Activated T-cell treated with anti-CD3 and anti-CD28 coated beads, Interleukin-2, amount 50 U/mL, for 72 hours (primary cell): ENCODE measurements around the gene UBTD2. TPM values are rescaled to one million over a fixed set of nuclear protein-coding genes. Genes with fewer than 3 reads are reported as not detected.
A peak's percentile ranks its signal among the peaks of the same experiment; 100 is the strongest.

Source experiments
- ATAC-seq, 2 donors: fragments of 150-1000 bp; cut with Tn5 transposase; replicated peaks in 1 of 2; 2 replicates each; pipeline ENCODE4 v1.10.0; 2021; ENCODE audit warnings: moderate library complexity in 2 of 2, mild to moderate bottlenecking in 1 of 2
- DNase-seq, 2 donors: peaks; one replicate each; pipeline ENCODE4 v3.0.0; 2021 to 2022; ENCODE audit warnings: mixed read lengths in 1 of 2
- H3K27ac Mint-ChIP-seq: one replicate; pipeline ENCODE4 v1.8.0; 2022; ENCODE audit warnings: mild to moderate bottlenecking, moderate library complexity, mixed read lengths
- H3K27me3 Mint-ChIP-seq: one replicate; pipeline ENCODE4 v1.8.0; 2022; ENCODE audit warnings: low read depth, mixed read lengths
- H3K36me3 Mint-ChIP-seq, 2 donors: one replicate each; pipeline ENCODE4 v1.8.0; 2022; ENCODE audit warnings: mixed read lengths in 2 of 2, mild to moderate bottlenecking in 1 of 2; ENCODE audit not compliant: insufficient read depth in 2 of 2
- H3K4me1 Mint-ChIP-seq: one replicate; pipeline ENCODE4 v1.8.0; 2022; ENCODE audit warnings: low read depth, mixed read lengths
- H3K4me3 Mint-ChIP-seq, 2 donors: one replicate each; pipeline ENCODE4 v1.8.0; 2022; ENCODE audit warnings: mild to moderate bottlenecking in 2 of 2, mixed read lengths in 2 of 2, moderate library complexity in 2 of 2
- H3K9me3 Mint-ChIP-seq, 2 donors: one replicate each; pipeline ENCODE4 v1.8.0; 2022; ENCODE audit warnings: mixed read lengths in 2 of 2
- total RNA-seq, 2 donors: library from RNA; stranded (reverse); gene quantifications; one replicate each; pipeline ENCODE4 v1.2.3, GENCODE V29; 2022

UBTD2 gene
- total RNA-seq, 2 donors from 2014 or later, result 6.5 to 7.2 TPM

- Mint-ChIP-seq H3K27ac (no peak overlapping the region), H3K9me3 (peaks cover 8 to 13% of the 10 kb centered on the region in 2 donors), H3K4me3 (no peak overlapping the region), H3K36me3 (peaks cover 17 to 44% of the 10 kb centered on the region in 2 donors), H3K4me1 (no peaks in the 10 kb centered on the region), H3K27me3 (no peaks in the 10 kb centered on the region)
- no peak for ATAC-seq
- no peak for DNase-seq
Measured at GRCh38 chr5:172255444-172255843, 28.1 kb downstream of the UBTD2 start.

DNA sequence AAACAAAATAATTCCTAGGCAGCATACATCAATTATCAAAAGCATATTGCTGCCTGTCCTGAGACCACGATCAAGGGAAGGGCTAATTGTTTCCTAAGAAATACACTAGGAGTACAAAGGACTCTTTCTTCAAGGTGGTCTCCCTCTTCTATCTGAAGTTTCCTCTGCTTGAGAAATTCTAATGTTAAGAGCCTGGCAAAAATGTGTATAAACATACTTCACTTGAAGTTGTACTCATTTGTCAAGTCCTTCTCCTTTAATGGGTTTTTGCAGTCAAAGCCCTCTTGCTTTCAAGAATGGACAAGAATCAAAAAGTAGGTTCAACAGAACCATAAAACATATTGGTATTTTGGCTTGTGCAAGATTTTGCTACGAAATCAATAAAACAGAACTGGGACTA, 31.1 kb downstream of the UBTD2 start:
- H3K27ac Mint-ChIP-seq, result no peak overlapping the region
- no peaks in the 10 kb centered on the region for H3K4me1 Mint-ChIP-seq
- peaks cover 6 to 8% of the 10 kb centered on the region in 2 donors for H3K9me3 Mint-ChIP-seq
- ATAC-seq, result no peak
- no peaks in the 10 kb centered on the region for H3K27me3 Mint-ChIP-seq
- H3K4me3 Mint-ChIP-seq, result no peak overlapping the region
- peaks cover 15 to 40% of the 10 kb centered on the region in 2 donors for H3K36me3 Mint-ChIP-seq
- no peak for DNase-seq

GRCh38 chr5:172251419-172251818, 32.1 kb downstream of the UBTD2 start:
- Mint-ChIP-seq H3K4me1 (no peaks in the 10 kb centered on the region), H3K27me3 (no peaks in the 10 kb centered on the region), H3K4me3 (no peak overlapping the region), H3K9me3 (peaks cover 3 to 6% of the 10 kb centered on the region in 2 donors), H3K36me3 (peaks cover 10 to 34% of the 10 kb centered on the region in 2 donors), H3K27ac (no peak overlapping the region)
- no peak for ATAC-seq
- DNase-seq, result no peak

DNA sequence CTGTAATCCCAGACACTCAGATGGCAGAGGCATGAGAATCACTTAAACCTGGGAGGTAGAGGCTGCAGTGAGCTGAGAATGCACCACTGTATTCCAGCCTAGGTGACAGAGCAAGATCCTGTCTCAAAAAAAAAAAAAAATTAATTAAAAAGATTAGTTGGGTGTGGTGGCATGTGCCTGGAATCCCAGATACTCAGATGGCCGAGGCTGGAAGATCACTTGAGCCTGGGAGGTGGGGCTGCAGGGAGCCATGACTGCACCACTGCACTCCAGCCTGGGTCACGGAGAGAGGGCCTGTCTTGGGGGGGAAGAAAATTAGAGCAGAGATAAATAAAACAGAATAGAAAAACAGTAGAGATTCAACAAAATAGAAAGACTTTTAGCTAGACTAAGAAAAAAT, 34.9 kb downstream of the UBTD2 start:
- no peaks in the 10 kb centered on the region for H3K4me1 Mint-ChIP-seq
- H3K4me3 Mint-ChIP-seq, result no peak overlapping the region
- ATAC-seq, result no peak
- no peaks in the 10 kb centered on the region for H3K27me3 Mint-ChIP-seq
- no peak for DNase-seq
- peaks cover 7 to 29% of the 10 kb centered on the region in 2 donors for H3K36me3 Mint-ChIP-seq
- H3K27ac Mint-ChIP-seq, result no peak overlapping the region
- H3K9me3 Mint-ChIP-seq, result peaks cover 3 to 6% of the 10 kb centered on the region in 2 donors

DNA sequence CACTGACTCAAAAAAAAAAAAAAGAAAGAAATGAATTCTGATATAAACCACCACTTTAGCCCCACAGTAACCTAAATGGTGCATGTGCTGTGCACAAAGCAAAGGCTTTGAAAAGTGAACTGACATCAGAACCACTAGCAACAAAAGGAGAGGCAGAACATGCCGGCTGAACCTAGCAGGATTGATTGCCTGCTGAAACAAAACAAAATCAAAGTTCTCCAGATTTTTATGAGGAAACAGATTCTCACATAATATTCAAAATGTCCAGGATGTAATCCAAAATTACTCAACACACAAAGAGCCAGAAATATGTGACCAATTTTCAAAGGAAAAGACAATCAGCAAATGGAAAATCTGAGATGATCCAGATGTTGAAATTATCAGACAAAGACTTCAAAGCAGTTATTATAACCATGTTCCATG, 37.9 kb downstream of the UBTD2 start:
- no peak for ATAC-seq
- no peak overlapping the region for H3K27ac Mint-ChIP-seq

DNA sequence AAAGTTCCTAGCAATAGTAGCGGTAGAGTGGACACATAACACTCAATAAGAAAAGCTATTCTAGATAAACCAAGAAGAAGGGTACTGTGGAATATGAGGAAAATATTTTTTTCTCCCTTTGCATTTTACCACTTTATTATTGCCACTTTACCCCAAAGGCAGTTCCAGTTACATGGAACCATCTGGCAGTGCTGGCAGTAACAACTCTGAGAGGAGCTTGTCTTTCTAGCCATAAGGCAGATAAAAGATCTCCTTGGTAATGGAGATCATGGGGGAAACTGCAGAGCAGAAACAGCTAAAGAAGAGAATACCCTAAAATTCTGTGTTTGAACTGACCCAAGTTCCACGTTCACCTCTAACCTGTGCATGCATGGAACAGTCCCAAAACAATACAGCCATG, 38.5 kb downstream of the UBTD2 start:
- ATAC-seq (no peak), DNase-seq (no peak)
- Mint-ChIP-seq H3K4me3 (no peak overlapping the region), H3K36me3 (peaks cover 6 to 12% of the 10 kb centered on the region in 2 donors), H3K4me1 (peaks cover 6% of the 10 kb centered on the region), H3K27ac (no peak overlapping the region), H3K9me3 (peaks cover 0 to 2% of the 10 kb centered on the region in 2 donors), H3K27me3 (no peaks in the 10 kb centered on the region)

More for the DNA sequence above, 37.9 kb downstream of the UBTD2 start:
- H3K27me3 Mint-ChIP-seq, result no peaks in the 10 kb centered on the region
- H3K4me3 Mint-ChIP-seq, result no peak overlapping the region
- H3K36me3 Mint-ChIP-seq, result peaks cover 6 to 18% of the 10 kb centered on the region in 2 donors
- peaks cover 6% of the 10 kb centered on the region for H3K4me1 Mint-ChIP-seq
- DNase-seq, result no peak
- H3K9me3 Mint-ChIP-seq, result peaks cover 0 to 2% of the 10 kb centered on the region in 2 donors

DNA sequence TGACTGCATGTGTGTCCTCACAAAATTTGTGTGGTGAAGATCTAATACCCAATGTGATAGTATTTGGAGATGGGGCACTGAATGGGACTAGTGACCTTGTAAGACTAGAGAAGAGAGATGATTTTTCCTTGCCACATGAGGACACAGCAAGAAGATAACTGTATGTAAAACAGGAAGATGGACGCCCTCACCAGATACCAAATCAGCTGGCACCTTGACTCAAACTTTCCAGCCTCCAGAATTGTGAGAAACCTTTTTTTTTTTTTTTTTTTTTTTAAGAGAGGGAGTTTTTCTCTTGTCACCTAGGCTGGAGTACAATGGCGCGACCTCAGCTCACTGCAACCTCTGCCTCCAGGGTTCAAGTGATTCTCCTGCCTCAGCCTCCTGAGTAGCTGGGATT, 40.3 kb downstream of the UBTD2 start:
- Mint-ChIP-seq H3K9me3 (no peaks in the 10 kb centered on the region), H3K27ac (no peak overlapping the region), H3K36me3 (peaks cover 4% of the 10 kb centered on the region in 2 donors), H3K4me1 (peaks cover 14% of the 10 kb centered on the region), H3K4me3 (no peak overlapping the region), H3K27me3 (no peaks in the 10 kb centered on the region)
- DNase-seq (peak in 1 of 2 donors; percentile 12), ATAC-seq (peak in 1 of 2 donors; percentile 42)

GRCh38 chr5:172238334-172238733, 45.2 kb downstream of the UBTD2 start:
- H3K4me3 Mint-ChIP-seq, result peak overlapping the region in 1 of 2 donors; percentile 15
- peaks cover 56% of the 10 kb centered on the region for H3K4me1 Mint-ChIP-seq
- DNase-seq, result no peak
- H3K27me3 Mint-ChIP-seq, result no peaks in the 10 kb centered on the region
- H3K9me3 Mint-ChIP-seq, result no peaks in the 10 kb centered on the region
- H3K36me3 Mint-ChIP-seq, result peaks cover 1 to 3% of the 10 kb centered on the region in 2 donors
- H3K27ac Mint-ChIP-seq, result peak overlapping the region; percentile 1
- ATAC-seq, result no peak

DNA sequence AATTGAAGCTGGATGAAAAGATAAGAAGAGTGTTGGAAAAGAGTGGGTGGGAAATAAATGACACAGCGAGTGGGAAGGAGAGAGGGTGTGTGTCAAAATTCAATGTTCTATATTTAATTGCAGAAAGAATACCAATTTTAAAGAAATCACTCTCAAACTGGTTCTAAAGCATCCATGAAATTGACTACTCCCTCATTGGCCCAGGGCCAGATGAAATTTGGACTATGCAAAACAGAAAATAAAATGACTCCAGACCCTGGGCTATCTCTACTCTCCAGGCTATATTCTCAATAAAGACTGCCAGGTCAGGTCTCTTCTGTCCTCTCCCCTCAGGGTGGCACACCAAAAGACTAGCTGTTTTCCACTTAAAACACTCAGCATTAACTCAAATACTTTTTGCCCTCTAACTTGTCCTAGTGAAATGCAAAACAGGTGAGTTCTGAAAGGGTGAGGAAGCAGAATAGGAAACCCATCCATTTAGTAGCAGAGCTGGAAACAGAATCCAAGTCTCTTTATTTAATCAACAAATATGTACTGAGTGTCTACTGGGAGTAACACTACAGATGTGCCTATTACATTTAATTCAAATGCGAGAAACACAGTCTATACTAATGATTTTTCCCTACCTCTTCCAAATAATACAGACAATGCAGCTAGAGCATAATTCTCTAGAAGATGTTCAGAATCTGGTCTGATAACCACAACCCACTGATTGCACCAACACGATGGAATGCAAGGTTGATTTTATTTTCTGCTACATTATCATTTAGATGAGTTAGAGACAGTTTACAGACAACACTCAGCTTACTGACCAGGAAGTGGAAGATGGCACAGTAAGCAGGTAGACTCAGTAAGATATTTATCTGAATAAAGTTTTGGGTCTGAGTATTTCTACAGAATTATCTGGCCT, 47.5 kb downstream of the UBTD2 start:
- DNase-seq (no peak), ATAC-seq (no peak)
- H3K27ac Mint-ChIP-seq, result no peak overlapping the region
- H3K4me1 Mint-ChIP-seq, result peaks cover 51% of the 10 kb centered on the region
- no peaks in the 10 kb centered on the region for H3K27me3 Mint-ChIP-seq
- H3K9me3 Mint-ChIP-seq, result no peaks in the 10 kb centered on the region
- peaks cover 2 to 6% of the 10 kb centered on the region in 2 donors for H3K36me3 Mint-ChIP-seq
- H3K4me3 Mint-ChIP-seq, result no peak overlapping the region

DNA sequence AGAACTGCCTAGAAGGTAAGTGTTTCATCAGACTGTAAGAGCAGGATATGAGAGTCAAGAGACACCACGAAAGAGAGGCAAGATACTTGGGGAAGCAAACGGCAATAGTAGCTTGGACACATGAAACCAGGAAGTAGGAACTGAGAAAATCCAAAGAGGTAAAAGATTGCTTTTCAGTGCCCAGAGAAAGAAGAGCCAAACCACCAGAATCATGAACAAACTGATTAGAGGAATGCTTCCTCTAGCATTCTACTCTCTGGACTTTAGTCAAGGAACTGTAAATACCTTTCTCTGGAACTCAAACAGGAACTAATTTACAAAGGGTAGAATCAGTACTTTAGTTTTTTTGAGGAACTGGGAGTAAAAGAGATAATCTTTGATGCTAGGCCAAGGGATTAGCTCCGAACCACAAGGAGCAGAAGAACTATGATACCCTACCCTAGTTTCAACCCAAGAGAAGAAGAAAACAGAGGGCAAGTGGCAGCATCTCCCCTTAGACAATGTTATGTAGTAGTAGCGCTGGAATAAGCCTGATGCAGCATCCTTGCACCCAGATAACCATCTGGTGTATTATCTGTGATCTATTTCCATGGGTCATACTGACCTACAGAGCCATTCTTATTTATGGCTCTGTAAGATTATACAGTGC, 48.3 kb downstream of the UBTD2 start:
- H3K4me1 Mint-ChIP-seq, result peaks cover 53% of the 10 kb centered on the region
- no peak for DNase-seq
- H3K27ac Mint-ChIP-seq, result no peak overlapping the region
- peak in 1 of 2 donors; percentile 40 for ATAC-seq
- no peaks in the 10 kb centered on the region for H3K9me3 Mint-ChIP-seq
- peaks cover 2 to 11% of the 10 kb centered on the region in 2 donors for H3K36me3 Mint-ChIP-seq
- H3K27me3 Mint-ChIP-seq, result no peaks in the 10 kb centered on the region
- H3K4me3 Mint-ChIP-seq, result no peak overlapping the region

DNA sequence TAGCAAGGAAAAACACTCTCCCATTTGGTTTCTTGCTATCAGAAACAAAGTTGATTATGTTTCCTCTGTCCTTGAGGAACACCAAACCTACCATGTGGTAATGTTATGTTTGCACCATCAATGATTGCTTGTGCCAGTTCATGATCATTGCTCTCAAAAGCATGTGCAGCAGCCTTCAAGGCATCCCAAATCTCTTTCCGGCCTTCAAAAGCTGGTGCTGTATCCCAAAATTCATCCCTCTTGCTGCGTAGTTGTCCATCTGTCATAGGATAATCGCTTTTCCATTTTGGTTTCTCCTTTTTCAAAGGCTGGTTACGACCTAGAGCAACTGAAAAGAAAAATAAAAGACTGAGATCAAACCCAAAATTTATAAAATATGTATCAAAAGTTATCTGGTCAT, 49.5 kb downstream of the UBTD2 start:
- Mint-ChIP-seq H3K4me1 (peaks cover 65% of the 10 kb centered on the region), H3K9me3 (no peaks in the 10 kb centered on the region), H3K27me3 (no peaks in the 10 kb centered on the region), H3K36me3 (peaks cover 4 to 13% of the 10 kb centered on the region in 2 donors), H3K4me3 (no peak overlapping the region), H3K27ac (no peak overlapping the region)
- no peak for ATAC-seq
- no peak for DNase-seq

GRCh38 chr5:172229904-172230303, 53.7 kb downstream of the UBTD2 start:
- H3K36me3 Mint-ChIP-seq, result peaks cover 4 to 17% of the 10 kb centered on the region in 2 donors
- peak; percentile 87 to 89 for ATAC-seq
- H3K27ac Mint-ChIP-seq, result no peak overlapping the region
- H3K27me3 Mint-ChIP-seq, result no peaks in the 10 kb centered on the region
- no peaks in the 10 kb centered on the region for H3K9me3 Mint-ChIP-seq
- peaks cover 42% of the 10 kb centered on the region for H3K4me1 Mint-ChIP-seq
- no peak for DNase-seq
- H3K4me3 Mint-ChIP-seq, result peak overlapping the region in 1 of 2 donors; percentile 58

GRCh38 chr5:172224996-172225395, 58.6 kb downstream of the UBTD2 start:
- Mint-ChIP-seq H3K27ac (peak overlapping the region; percentile 82), H3K27me3 (peaks cover 7% of the 10 kb centered on the region), H3K36me3 (peaks cover 7 to 21% of the 10 kb centered on the region in 2 donors), H3K4me1 (peaks cover 54% of the 10 kb centered on the region), H3K9me3 (peaks cover 0 to 1% of the 10 kb centered on the region in 2 donors), H3K4me3 (peak overlapping the region; percentile 60 to 61)
- no peak for DNase-seq
- no peak for ATAC-seq
